HG03378 (cell line): Measurements from ENCODE around the gene MSI2.
A peak's percentile ranks its signal among the peaks of the same experiment; 100 is the strongest.

Experiments used
- ATAC-seq: cut with Tn5 transposase; IDR thresholded peaks from one replicate; pipeline ENCODE4 v1.9.1; 2021; ENCODE audit warnings: mild to moderate bottlenecking, moderate library complexity; ENCODE audit not compliant: unreplicated experiment

The MSI2 gene

DNA sequence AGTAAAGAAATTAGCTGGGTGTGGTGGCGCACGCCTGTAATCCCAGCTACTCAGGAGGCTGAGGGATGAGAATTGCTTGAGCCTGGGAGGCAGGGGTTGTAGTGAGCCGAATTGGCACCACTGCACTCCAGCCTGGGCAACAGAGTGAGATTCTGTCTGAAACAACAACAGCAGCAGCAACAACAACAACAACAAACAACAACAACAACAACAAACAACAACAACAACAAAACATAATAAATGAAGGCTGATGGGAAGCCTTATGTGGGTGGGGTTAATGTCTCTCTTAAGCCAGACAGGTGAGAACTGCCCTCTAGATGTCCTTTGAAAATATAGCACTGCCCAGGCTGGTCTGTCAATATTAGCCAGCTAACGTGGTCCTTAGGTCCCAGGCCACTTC lies 107.3 kb downstream of the MSI2 start:
- ATAC-seq, result no peak

DNA sequence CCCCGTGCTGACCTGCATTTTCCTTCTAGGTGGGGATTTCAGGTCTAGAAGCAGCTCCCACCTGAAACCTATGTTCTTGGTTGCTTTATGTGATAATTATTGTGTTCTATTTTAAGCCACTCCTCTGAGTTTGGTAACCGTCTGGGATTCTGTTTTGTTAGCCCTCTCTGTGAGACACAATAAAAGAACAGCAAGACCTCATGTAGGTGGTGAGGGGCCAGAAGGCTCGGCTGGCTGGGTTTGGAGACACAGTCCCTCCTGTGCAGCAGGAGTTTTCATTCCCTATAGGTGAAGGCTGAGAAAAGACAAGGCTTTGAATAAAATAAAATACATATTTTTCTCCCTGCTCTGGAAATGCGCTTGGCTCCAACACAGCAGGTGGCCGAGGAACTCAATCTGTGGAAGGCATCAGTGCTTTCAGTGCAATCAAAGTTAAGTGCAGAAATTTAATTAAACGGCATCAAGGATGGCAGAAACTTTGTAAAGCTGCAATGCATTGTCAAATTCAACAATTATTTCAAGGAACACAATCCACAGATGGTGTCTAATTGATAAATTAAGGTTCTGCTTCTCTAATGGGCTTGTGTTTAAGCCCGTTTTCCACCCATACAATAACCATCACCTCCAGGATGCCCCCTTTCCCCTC lies 107.8 kb downstream of the MSI2 start:
- no peak for ATAC-seq

GRCh38 chr17:57365420-57365819 lies 109.1 kb downstream of the MSI2 start:
- no peak for ATAC-seq

DNA sequence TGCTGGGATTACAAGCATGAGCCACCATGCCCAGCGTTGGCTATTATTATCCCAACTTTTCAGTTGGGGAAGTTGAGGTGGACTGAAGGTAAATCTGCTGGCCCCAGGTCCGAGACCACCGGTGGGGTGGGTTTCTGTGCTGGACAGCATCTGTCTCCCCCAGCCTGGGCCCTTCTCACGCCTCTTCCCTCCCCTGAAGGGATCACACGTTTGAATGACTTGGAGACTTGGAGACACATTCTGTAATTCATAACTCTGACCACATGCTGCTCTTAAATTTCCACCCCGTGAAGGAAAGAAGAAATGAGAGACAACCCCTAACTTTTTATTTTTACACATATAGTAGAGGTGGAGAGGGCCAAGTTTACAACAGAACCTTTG lies 109.8 kb downstream of the MSI2 start:
- no peak for ATAC-seq

DNA sequence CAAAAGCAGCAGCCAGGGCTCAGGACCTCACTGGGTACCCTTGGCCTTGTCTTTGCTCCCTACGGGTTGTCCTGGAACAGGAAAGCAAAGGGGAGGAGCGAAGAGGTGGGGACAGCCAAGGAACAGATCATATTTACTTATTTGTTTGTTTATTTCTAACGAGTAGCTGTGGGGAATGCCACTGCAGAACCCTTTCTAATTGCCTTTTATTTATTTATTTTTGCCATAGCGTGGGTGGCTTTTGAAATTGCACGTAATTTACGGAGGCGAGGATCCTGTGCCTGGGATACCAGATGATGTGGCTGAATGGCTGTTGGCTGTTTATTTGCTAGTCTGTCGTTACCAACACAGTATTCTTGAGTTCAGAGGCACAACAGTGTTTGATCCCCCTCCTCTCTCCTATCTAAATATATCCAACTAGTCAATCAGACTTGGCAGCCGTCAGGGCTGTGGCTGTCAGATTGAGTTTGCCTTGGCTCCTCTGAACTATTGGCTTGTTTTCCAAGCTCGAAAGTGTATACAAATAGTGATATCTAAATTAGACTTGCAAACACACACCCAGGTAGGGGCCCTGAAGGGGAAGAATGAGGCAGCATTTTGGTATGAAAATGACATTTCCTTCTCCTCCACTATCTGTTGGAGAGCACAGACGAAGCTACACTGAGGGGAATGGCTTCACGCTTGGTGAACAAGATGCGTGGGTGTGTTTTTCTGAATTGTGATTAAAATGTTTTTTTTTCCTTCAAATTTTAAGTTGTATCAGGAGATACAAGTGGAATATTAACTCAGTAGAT lies 110.4 kb downstream of the MSI2 start:
- no peak for ATAC-seq

DNA sequence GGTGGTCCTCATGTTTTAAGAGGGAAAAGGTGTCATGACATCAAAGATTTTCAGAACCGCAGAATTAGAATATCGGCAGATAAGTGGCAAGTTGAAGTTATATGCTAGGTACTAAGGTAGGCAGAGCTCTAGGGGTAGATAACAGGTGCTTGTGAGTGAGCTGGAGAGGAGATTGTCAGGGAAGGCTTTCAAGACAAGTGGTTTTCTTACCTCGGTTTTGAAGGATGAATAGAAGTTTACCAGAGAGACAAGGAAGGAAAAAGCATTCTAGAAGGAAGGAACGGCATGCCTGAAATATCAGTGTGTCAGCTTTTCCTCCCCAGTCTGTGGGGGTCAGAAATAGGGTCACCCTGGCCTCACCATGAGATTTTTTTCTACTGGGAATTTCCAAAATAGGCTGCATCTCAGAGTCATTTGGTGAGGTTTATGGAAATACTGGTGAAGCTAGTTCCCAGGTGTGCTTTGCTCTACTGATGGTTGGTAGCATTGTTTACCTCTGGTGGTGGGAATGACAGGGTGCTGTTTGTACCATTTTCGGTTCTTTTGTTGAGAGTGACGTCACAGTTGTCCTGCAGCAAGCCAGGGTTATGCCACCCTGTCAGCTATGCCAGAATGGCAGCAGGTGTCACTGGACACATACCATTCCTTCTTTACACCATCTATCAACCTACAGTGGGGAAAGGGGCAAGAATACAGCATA lies 112.5 kb downstream of the MSI2 start:
- ATAC-seq, result no peak

GRCh38 chr17:57369509-57369945 lies 113.2 kb downstream of the MSI2 start:
- no peak for ATAC-seq

- peak; percentile 69 for ATAC-seq
Measured at GRCh38 chr17:57370037-57370581, 113.8 kb downstream of the MSI2 start.

- ATAC-seq, result no peak
Measured at GRCh38 chr17:57370619-57371018, 114.3 kb downstream of the MSI2 start.

DNA sequence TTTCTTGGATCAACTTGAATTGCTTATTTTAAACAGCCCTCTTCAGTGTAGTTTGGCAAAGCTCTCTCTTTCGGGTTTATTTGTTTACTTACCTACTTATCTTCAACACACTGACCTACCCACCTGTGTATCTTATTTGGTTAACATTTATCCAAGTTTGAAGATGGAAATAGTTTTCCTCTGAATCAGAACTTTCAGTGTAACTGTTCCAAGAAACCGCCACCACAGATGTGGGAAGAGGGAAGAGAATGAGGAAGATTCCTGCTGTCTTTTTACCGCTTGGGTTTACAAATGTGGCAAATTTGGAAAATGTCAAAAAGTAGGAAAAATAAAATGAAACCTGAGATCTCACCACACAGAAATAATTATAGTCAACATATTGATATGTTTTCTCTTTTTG lies 115.8 kb downstream of the MSI2 start:
- ATAC-seq, result no peak

DNA sequence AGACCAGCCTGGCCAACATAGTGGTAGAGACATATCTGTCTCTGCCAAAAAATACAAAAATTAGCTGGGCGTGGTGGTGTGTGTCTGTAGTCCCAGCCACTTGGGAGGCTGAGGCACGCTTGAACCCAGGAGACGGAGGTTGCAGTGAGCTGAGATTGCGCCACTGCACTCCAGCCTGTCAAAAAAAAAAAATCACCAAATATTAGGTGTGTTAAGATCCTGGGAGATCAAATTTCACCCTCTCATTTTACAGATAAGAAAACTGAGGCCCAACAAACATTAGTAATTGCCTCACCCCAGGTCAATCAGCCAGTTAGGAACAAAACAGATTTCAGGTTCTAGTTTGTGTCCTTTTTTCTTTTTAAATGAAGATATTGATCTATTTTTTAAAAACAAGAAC lies 116.7 kb downstream of the MSI2 start:
- no peak for ATAC-seq

DNA sequence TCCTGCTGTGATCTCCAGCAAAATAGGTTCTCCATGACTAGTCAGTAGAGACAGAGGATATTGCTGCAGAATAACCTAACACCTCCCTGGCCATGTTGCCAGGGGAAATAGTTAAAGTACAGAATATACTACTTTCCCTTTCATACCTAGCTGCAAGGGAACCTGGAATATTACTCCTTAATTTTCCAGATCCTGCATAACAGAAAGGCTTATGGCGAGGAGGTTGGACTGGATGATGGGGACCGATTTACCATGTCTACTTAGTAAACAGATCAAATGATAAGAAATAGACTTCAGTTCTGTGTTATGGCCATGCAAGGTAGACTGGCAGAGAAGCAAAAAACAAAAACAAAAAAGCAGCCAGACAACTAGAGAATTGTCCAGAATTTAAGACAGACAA lies 117.4 kb downstream of the MSI2 start:
- no peak for ATAC-seq

GRCh38 chr17:57375040-57375769 lies 118.9 kb downstream of the MSI2 start:
- no peak for ATAC-seq

GRCh38 chr17:57375770-57376225 lies 119.5 kb downstream of the MSI2 start:
- ATAC-seq, result no peak

GRCh38 chr17:57377094-57377493 lies 120.8 kb downstream of the MSI2 start:
- no peak for ATAC-seq

- ATAC-seq, result no peak
Measured at GRCh38 chr17:57379237-57379894, 123.0 kb downstream of the MSI2 start.

DNA sequence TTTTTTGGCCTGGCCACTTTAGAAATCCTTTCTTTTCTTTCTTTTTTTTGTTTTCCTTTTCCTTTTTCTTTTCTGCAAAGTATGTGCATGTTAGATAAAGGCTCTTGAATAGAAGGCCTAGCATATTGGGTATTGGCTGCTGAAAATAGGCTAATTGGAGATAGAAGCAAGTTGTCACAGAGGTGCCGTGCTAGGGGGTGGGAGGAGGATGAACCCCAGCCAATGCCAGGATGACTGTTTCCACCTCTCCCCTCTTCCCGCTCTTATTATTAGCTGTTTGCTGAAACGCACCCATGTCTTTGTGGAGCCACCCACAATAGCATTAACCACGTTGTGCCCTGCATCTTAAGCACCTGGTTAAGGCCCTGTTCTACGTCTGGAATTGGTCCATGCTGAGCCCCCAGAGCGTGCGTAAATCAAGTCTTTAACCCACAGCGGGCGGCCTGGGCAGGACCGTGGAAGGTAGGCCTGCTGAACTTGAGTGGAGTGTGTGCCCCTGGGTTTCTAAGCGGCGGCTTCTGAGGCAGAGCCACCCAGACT lies 123.6 kb downstream of the MSI2 start:
- no peak for ATAC-seq

DNA sequence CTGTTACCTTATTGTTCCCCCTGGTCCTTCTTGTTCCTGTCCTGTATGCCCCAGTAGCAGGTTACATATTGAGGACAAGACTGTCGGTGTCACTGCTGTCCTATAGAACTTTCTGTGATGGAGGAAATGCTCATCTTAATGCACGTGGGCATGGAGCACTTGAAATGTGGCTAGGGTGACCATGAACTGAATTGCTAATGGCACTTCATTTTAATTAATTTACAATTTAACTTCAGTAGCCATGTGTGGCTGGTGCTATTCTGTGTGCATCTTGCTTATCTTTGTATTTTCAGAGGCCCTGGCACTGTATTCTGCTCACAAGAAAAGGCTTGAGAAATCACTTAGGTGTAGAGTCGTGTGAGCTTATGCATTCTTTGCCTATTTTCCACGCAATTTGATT lies 125.2 kb downstream of the MSI2 start:
- ATAC-seq, result no peak

- ATAC-seq, result no peak
Measured at GRCh38 chr17:57384219-57384618, 127.9 kb downstream of the MSI2 start.

DNA sequence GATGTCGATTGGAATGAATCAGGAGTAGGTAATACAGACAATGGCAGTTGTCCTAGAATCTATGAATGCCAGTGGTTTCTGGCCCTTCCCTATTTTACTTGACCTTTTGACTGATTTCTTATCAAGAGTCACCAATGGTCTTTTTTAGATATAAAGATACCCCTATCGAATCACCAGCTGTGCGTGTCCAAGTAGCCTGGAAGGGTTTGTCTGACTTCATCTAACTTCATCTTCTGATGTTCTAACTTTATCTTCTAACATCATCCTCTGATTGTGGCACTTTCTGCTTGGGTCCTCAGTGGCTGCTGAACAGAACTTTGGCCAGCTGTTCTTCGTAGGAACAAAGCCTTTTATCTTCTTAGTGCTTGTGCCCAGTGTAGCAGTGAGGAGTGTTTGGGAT lies 129.7 kb downstream of the MSI2 start:
- ATAC-seq, result no peak
